Measurements from ENCODE around the gene HAGHL. TPM values are rescaled to one million over a fixed set of nuclear protein-coding genes. Genes with fewer than 3 reads are reported as not detected.

The HAGHL gene
- total and polyA plus RNA-seq, 2 of the 8 experiments (the other 6 are each of a cell fraction or from before 2014, with no cell fraction given): 26.6 to 26.9 TPM

DNA sequence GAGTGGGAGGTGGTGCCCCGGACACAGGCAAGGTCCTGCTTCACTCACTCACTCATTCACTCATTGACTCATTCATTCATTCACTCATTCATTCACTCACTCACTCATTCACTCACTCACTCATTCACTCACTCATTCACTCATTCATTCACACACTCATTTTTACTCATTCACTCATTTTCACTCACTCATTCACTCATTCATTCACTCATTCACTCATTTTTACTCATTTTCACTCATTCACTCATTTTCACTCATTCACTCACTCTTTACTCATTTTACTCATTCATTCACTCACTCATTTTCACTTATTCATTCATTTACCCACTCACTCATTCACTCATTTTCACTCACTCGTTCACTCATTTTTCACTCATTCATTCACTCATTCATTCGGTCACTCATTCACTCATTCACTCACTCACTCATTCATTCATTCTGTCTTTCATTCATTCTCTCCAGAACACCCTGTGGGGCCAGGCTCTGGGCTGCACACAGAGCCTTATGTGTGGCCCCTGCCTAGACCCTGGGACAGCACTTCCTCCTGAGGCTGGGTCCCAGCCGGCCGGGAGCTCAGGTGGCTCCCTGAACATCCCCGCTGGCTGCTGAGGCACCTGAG lies 52.1 kb downstream of the HAGHL start:
- H3K79me2 ChIP-seq (ENCODE audit: control insufficient read depth in 1 of 2, insufficient read depth in 2 of 2, low read length in 2 of 2): no peaks in the 10 kb centered on the region
- no peak overlapping the region for H2BK20ac ChIP-seq (ENCODE audit: low read length)
- H3K9ac ChIP-seq (replicated peaks in 1 of 4; ENCODE audit: extremely low read depth in 1 of 4, low read depth in 3 of 4, low read length in 3 of 4): no peak overlapping the region
- H3K4me2 ChIP-seq (ENCODE audit: insufficient read depth in 1 of 2, low read depth in 2 of 2, low read length in 2 of 2): no peak overlapping the region
- peaks cover 0 to 6% of the 10 kb centered on the region in 2 experiments for H4K20me1 ChIP-seq (replicated peaks in 1 of 2; ENCODE audit: control insufficient read depth in 1 of 2, insufficient read depth in 2 of 2, low read length in 2 of 2)
- H2AFZ ChIP-seq (ENCODE audit: low read length): no peak overlapping the region
- peaks cover 0 to 3% (median under 1%) of the 10 kb centered on the region in 4 experiments; a peak in 3 of 7 replicates for H3K27me3 ChIP-seq (replicated peaks in 1 of 4; ENCODE audit: control insufficient read depth in 3 of 4, extremely low read depth in 1 of 4, insufficient read depth in 3 of 4, low read length in 3 of 4)
- H2BK12ac ChIP-seq (ENCODE audit: low read depth, low read length): no peak overlapping the region
- no peaks in the 10 kb centered on the region; the same call in 1 of the 2 replicates for H3K23me2 ChIP-seq (ENCODE audit: low read depth, low read length)
- no peak overlapping the region for H3K4ac ChIP-seq (replicated peaks; ENCODE audit: insufficient read length, low read depth, low read length)
- POLR2A ChIA-PET (ENCODE audit: partially characterized antibody): interaction anchor here (0.8 kb wide), 1 partner anchor 18 kb away, joined by 3 read pairs; the partner anchor contains the start of gene MSLN
- H4K91ac ChIP-seq (replicated peaks; ENCODE audit: insufficient read length, low read length): no peak overlapping the region
- no peaks in the 10 kb centered on the region for H3K36me3 ChIP-seq (ENCODE audit: control insufficient read depth in 2 of 4, insufficient read depth in 4 of 4, low read length in 3 of 4)
- H3K14ac ChIP-seq (ENCODE audit: insufficient read length): no peak overlapping the region
- H3K56ac ChIP-seq (replicated peaks; ENCODE audit: insufficient read length, low read depth, low read length): no peak overlapping the region
- H3K4me1 ChIP-seq (replicated peaks in 1 of 4; ENCODE audit: control insufficient read depth in 3 of 4, insufficient read depth in 4 of 4, low read length in 3 of 4): no peaks in the 10 kb centered on the region
- H2BK5ac ChIP-seq (ENCODE audit: low read depth, low read length): no peak overlapping the region
- DNase-seq (ENCODE audit: low read depth in 1 of 2, low spot score in 2 of 2) (no peak), FAIRE-seq (no peak)
- no peak overlapping the region for H3K4me3 ChIP-seq (ENCODE audit: extremely low read depth in 1 of 4, insufficient read depth in 2 of 4, low read depth in 3 of 4, low read length in 4 of 4)
- no peak overlapping the region for H3K23ac ChIP-seq (ENCODE audit: insufficient read length)
- CTCF ChIA-PET (ENCODE audit: partially characterized antibody): interaction anchor here (1.0 to 13.7 kb wide), 4 partner anchors 28 to 276 kb away, joined by 3 to 424 read pairs (median 116); partner anchors contain the start of genes ANTKMT, CCDC78, CIAO3 and HAGHL
- H3K18ac ChIP-seq (ENCODE audit: extremely low read depth, low read length): no peak overlapping the region
- no peaks in the 10 kb centered on the region for H3K79me1 ChIP-seq (ENCODE audit: low read depth, low read length)
- H2BK120ac ChIP-seq (replicated peaks; ENCODE audit: low read depth, low read length): no peak overlapping the region
- H4K8ac ChIP-seq (ENCODE audit: extremely low read depth, insufficient read depth, low read length): 0 out of 2 replicates have a peak overlapping the region, but pooled peaks have one; percentile 68
- 83 to 98% methylated on average over 2 to 6 of the region's 6 CpGs for WGBS, 2 experiments (ENCODE audit: extremely low coverage in 1 of 2, insufficient coverage in 1 of 2, insufficient read length in 1 of 2, insufficient replicate concordance in 2 of 2, low coverage in 1 of 2, low lambda C conversion rate in 2 of 2, missing lambda C conversion rate in 1 of 2)
- TF ChIP-seq RNF2 (IDR thresholded peaks at IDR 0.05; ENCODE audit: borderline replicate concordance, low read depth, low read length, missing control alignments, poor library complexity, severe bottlenecking): no peak
- no peak for TF ChIP-seq CHD2 (IDR thresholded peaks at IDR 0.05; ENCODE audit: low read length)
- no peak for TF ChIP-seq HDAC6 (IDR thresholded peaks at IDR 0.05; ENCODE audit: low read depth, low read length)
- no peak for TF ChIP-seq CEBPB (IDR thresholded peaks at IDR 0.05; ENCODE audit: low read depth, low read length)
- TF ChIP-seq BACH1 (IDR thresholded peaks at IDR 0.05; ENCODE audit: low read length): no peak
- TF ChIP-seq, protein P1, sequence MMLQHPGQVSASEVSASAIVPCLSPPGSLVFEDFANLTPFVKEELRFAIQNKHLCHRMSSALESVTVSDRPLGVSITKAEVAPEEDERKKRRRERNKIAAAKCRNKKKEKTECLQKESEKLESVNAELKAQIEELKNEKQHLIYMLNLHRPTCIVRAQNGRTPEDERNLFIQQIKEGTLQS (IDR thresholded peaks at IDR 0.05; ENCODE audit: insufficient read depth, low read depth, low read length): no peak
- no peak for TF ChIP-seq ZNF274 (IDR thresholded peaks at IDR 0.05; ENCODE audit: borderline replicate concordance, extremely low read depth, low read length)
- no peak for TF ChIP-seq GABPA (IDR thresholded peaks at IDR 0.05; ENCODE audit: borderline replicate concordance, insufficient read depth, low read length)
- TF ChIP-seq KDM1A (IDR thresholded peaks at IDR 0.05; ENCODE audit: borderline replicate concordance, low read length): no peak
- TF ChIP-seq FOSL1 (IDR thresholded peaks at IDR 0.05; ENCODE audit: insufficient read depth, low read depth, low read length): no peak
- H3K27ac ChIP-seq (ENCODE audit: low read depth, low read length): no peak overlapping the region
- no peaks in the 10 kb centered on the region for H3K9me3 ChIP-seq (ENCODE audit: insufficient read depth in 2 of 2, low read depth in 1 of 2, low read length in 1 of 2)
- H2BK15ac ChIP-seq (ENCODE audit: low read length): no peak overlapping the region
- H4K5ac ChIP-seq (ENCODE audit: insufficient read length, low read depth, low read length): no peak overlapping the region
- no peak overlapping the region for H2AK5ac ChIP-seq (ENCODE audit: low read depth, low read length)

All from H1 (cell line).